GM18870 (cell line): ENCODE data around the gene FAM184B.

Experiments used
- ATAC-seq: cut with Tn5 transposase; IDR thresholded peaks from one replicate; pipeline ENCODE4 v1.9.1; 2021; ENCODE audit warnings: moderate library complexity; ENCODE audit not compliant: unreplicated experiment

The FAM184B gene

DNA sequence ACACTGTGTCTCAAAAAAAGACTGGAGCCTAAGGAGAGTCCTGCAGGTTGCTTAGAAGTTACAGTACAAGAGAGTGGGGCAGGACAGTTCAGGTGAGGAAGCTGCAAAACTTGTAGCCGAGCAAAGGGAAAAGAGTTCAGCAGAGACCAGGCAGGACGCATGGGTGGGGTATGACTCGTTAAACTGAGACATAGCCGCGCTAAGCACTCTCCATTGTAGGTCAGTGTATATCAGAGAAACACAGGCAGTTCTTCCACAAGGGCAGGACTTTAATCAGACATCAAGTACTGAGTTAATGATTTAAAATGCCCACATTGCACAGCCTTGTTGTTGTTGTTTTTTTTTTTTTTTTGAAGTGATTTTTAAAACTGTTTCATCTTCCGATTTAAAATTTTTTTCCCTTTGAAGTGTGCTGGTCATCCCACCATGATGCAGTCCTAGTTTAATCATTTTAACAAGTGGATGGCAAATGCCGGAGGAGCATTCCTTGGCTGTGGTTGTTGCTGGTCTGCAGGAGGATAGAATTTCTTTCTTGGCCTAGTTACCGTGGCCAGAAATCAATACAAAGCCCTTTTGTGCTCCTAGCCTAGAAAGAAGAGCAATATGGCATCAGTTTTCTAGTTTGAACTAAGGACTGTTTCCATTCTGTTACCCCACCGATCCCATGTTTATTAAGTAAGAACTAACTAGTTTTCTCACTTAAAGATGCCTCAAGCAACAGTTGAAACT is 194.2 kb downstream of the FAM184B start:
- ATAC-seq, result no peak

DNA sequence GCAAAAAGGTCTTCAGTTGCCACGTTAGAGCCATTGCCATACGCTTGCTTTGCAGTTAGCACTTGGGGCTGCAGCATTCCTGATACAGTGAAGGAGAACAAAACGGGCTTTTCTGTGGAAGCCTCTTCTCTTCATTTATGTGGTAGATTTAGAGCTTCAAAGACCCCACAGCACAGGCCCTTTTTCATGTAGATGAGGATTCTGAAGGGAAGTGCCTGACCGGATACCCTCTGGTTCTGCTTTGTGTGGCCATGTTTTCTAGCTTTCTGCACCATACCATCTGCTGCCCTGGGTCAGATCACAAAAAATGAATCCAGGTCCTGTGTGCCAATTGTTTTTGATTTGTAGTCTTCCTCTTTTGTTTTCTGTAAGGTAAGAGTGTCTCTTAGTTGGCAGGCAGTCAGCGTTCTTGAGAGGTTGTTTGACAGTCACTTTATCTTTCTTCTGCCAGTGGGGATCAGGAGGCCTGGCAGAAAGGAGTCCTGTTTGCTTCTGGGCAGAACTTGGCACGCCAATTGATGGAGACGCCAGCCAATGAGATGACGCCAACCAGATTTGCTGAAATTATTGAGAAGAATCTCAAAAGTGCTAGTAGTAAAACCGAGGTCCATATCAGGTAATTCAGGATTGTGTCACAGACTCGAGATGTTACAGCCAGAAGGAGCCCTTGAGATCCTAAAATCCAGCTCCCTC is 196.8 kb downstream of the FAM184B start:
- no peak for ATAC-seq

DNA sequence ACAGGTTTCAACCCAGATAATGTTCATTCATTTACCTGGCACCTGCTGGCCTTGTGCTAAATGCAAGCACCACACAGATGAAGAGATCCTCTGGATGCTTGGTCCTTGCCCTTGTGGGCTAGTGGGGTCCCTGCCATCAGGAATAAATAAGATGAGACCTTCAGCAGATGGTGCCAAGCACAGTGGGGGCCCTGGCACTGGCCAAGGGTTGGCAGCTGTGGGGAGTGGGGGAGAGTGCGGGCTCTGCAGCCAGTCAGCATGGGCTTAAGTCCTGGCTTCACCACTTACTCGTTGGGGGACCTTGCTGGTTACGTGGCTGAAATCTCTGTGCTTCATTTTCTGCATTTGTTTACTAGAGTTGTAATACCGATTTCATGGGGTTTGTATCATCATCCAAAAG is 197.5 kb downstream of the FAM184B start:
- no peak for ATAC-seq

DNA sequence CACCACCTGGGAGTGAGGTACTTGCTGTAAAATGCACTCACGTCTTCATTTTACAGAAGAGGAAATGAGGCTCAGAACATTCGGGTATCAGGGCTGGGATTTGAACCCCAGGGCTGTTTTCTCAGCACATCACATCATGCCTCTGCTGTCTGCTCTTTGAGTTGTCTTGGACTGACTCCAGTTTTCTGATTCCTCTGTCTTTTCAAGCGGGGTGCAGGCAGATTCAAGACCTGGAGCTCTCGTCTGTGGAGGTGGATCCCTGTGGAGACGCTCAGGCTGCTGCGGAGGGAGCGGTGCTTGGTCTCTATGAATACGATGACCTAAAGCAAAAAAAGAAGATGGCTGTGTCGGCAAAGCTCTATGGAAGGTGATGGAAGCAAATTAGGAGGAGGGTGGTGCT is 198.1 kb downstream of the FAM184B start:
- ATAC-seq, result no peak

DNA sequence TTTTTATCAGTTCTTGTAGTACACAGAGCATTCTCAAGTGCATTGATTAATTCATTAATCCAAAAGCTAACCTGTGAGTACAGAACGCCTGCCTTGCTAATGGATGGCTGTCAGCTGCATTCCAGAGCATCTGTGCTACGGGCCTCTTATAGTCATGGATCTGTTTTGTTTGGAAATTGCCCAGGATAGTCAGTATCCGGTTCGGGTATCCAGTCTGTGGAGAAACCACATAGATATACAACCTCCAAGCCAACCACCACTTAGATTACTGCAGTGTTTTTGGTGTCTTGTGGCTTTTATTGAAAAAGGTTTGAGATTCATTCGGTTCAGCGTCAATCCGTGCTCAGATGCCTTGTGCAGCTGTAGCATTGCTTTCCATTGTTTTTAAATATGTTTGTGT is 200.5 kb downstream of the FAM184B start:
- no peak for ATAC-seq
